ENCODE results near the gene PCDHA12.
"Not testable (repeated sequence)": the region's sequence is repeated elsewhere in the genome, so short reads cannot be mapped to it uniquely, and the experiment has no call there.

PCDHA12 gene

GRCh38 chr5:140857177-140857986 lies 17.7 kb upstream of the PCDHA12 start:
- no peak for DNase-seq (ENCODE audit: low read depth in 3 of 3)

DNA sequence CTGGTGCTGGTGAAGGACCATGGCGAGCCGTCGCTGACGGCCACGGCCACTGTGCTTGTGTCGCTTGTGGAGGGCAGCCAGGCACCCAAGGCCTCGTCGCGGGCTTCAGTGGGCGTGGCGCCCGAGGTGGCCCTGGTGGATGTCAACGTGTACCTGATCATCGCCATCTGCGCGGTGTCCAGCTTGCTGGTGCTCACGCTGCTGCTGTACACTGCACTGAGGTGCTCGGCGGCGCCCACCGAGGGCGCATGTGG lies 17.2 kb upstream of the PCDHA12 start:
- no peak for DNase-seq (ENCODE audit: low read depth in 3 of 3)

DNA sequence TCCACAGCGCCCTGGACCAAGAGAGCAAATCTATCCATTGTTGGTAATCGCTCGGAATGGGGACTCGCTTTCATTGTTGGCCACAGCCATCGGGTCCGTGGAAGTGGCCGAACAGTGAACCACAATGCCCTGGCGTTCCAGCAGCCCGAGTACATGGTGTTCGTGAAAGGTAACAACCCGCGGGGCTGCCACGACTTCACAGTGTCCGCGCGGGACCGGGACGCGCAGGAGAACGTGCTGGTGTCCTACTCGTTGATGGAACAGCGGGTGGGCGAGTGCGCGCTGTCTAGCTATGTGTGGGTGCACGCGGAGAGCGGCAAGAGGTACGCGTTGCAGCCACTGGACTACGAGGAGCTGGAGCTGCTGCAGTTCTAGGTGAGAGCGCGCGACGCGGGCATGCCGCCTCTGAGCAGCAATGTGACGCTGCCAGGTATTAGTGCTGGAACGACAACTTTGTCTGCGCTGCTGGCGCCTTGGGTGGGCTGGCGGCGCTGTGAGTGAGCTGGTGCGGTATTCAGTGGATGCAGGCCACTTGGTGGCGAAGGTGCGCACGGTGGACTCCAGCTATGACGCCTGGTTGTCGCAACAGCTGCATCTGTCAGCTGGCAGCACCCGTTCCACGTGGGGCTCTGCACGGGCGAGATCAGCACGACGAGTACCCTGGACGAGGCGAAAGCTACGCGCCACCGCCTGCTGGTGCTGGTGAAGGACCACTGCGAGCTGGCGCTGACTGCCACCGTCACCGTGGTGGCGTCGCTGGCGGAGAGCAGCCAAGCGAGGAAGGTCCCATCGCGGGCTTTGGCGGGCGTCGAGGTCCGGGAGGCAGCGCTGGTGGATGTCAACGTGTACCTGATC lies 12.4 kb upstream of the PCDHA12 start:
- no peak for DNase-seq (ENCODE audit: low read depth in 3 of 3)

- no peak for DNase-seq (ENCODE audit: low read depth in 3 of 3)
Measured at GRCh38 chr5:140868721-140869554, 6.2 kb upstream of the PCDHA12 start, which contains the start of gene PCDHA11. Gene PCDHA11 (plus strand): TSS chr5:140868957. CDS start chr5:140869104, 147 bp downstream.

DNA sequence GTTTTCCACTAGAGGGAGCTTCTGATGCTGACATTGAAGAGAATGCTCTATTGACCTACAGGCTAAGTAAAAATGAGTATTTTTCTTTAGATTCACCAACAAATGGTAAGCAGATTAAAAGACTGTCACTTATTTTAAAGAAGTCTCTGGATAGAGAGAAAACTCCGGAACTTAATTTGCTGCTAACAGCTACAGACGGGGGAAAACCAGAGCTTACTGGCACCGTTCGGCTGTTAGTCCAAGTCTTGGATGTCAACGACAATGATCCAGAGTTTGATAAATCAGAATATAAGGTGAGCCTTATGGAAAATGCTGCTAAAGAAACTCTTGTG lies 5.6 kb upstream of the PCDHA12 start:
- DNase-seq (ENCODE audit: low read depth in 3 of 3): no peak

- DNase-seq (ENCODE audit: low read depth in 3 of 3): no peak
Measured at GRCh38 chr5:140870221-140871201, 4.6 kb upstream of the PCDHA12 start.

DNA sequence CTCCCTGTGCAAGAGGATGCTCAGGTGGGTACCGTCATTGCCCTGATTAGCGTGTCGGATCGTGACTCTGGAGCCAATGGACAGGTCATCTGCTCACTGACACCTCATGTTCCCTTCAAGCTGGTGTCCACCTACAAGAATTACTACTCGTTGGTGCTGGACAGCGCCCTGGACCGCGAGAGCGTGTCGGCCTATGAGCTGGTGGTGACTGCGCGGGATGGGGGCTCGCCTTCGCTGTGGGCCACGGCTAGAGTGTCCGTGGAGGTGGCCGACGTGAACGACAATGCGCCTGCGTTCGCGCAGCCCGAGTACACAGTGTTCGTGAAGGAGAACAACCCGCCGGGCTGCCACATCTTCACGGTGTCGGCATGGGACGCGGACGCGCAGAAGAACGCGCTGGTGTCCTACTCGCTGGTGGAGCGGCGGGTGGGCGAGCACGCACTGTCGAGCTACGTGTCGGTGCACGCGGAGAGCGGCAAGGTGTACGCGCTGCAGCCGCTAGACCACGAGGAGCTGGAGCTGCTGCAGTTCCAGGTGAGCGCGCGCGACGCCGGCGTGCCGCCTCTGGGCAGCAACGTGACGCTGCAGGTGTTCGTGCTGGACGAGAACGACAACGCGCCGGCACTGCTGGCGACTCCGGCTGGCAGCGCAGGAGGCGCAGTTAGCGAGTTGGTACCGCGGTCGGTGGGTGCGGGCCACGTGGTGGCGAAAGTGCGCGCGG lies 1.6 kb downstream of the PCDHA12 start:
- DNase-seq (ENCODE audit: low read depth in 3 of 3): not testable (repeated sequence)

GRCh38 chr5:140877262-140877581 lies 2.1 kb downstream of the PCDHA12 start:
- no peak for DNase-seq (ENCODE audit: low read depth in 3 of 3)

- no peak for DNase-seq (ENCODE audit: low read depth in 3 of 3)
Measured at GRCh38 chr5:140881889-140882590, 6.9 kb downstream of the PCDHA12 start, which contains the start of gene PCDHA13. Gene PCDHA13 (plus strand): TSS chr5:140882124. CDS start chr5:140882269, 145 bp downstream.

DNA sequence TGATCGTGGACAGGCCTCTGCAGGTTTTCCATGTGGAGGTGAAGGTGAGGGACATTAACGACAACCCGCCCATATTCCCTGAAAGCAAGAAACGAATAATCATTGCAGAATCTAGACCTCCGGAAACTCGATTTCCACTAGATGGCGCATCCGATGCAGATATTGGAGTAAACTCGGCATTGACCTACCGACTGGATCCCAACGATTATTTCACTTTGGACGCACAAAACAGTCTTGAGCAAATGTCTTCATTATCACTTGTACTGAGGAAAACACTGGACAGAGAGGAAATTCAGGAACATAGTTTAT lies 7.4 kb downstream of the PCDHA12 start:
- no peak for DNase-seq (ENCODE audit: low read depth in 3 of 3)

DNA sequence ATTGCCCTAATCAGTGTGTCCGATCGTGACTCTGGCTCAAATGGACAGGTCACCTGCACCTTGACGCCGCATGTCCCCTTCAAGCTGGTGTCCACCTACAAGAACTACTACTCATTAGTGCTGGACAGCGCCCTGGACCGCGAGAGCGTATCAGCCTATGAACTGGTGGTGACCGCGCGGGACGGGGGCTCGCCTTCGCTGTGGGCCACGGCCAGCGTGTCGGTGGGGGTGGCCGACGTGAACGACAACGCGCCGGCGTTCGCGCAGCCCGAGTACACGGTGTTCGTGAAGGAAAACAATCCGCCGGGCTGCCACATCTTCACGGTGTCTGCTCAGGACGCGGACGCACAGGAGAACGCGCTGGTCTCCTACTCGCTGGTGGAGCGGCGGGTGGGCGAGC lies 8.3 kb downstream of the PCDHA12 start:
- DNase-seq (ENCODE audit: low read depth in 3 of 3): no peak

DNA sequence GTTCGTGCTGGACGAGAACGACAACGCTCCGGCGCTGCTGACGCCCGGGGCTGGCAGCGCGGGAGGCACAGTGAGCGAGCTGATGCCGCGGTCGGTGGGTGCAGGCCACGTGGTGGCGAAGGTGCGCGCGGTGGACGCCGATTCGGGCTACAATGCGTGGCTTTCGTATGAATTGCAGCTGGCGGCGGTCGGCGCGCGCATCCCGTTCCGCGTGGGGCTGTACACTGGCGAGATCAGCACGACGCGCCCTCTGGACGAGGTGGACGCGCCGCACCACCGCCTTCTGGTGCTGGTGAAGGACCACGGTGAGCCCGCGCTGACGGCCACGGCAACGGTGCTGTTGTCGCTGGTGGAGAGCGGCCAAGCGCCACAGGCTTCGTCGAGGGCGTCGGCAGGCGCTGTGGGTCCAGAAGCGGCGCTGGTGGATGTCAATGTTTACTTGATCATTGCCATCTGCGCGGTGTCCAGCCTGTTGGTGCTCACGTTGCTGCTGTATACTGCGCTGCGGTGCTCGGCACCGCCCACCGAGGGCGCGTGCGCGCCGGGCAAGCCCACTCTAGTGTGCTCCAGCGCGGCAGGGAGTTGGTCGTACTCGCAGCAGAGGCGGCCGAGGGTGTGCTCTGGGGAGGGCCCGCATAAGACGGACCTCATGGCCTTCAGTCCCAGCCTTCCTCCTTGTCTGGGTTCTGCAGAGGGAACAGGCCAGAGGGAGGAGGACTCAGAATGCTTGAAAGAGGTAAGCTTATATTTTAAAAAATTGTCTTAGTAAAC lies 9.0 kb downstream of the PCDHA12 start:
- no peak for DNase-seq (ENCODE audit: low read depth in 3 of 3)

DNA sequence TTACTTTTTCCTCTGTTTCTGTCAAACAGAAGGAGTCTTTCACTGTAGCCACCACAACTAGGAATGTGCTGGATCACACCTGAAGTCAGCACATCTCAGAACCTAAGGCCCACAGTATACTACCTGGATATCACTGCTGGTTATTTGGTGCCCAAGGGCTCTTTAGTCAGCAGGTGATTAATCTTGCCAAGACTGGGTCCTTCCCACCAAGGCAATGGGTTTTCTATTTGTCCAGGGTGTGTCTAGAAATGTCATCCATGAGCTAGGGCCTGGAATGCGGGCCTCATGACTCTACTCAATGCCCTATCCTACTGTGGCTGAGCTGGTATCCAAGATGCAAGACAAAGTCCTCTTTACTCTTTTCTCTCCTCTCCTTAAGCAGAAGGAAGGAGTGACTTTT lies 41.2 kb downstream of the PCDHA12 start:
- DNase-seq (ENCODE audit: low read depth in 3 of 3): no peak

- DNase-seq (ENCODE audit: low read depth in 3 of 3): no peak
Measured at GRCh38 chr5:140923601-140924000, 48.5 kb downstream of the PCDHA12 start.

DNA sequence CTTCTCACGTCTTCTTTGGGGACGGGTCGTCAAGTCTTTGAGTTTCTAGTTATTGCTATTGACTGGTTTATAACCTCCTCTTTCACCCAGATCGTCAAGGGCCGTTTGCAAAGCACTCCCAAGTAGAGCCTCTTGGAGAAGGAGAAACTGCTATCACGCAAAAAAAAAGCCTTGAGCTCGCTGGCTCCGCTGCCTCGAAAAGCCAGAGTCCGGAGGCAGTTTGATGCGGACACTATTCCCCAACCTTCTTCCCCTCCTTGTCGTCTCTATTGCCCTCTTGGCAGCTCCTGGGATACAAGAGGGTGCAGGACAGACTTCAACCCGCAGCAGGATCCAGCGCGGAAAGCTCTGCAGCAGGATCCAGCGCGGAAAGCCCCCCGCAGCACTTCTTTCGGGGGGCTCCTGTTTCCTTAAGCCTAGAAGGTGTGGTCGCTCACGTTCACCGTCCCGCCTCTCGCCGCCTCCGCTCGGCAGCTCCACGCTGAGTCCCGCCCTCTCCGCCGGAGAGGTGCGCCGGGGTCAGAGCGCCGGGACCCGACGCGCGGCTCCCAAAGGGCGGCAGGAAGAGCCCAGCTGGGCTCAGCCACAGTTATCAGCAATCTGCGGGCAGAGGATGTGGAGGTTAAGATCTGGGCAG lies 50.8 kb downstream of the PCDHA12 start, which contains the start of gene PCDHAC1:
Gene PCDHAC1 (plus strand): TSS at position 494 of the 637 bp plus-strand sequence. CDS start 594 bp downstream, outside the sequence.
- DNase-seq (ENCODE audit: low read depth in 3 of 3): no peak

- peak in 2 of 3 experiments; percentile 1 to 43 for DNase-seq (ENCODE audit: low read depth in 3 of 3)
Measured at GRCh38 chr5:140926443-140927227, 51.5 kb downstream of the PCDHA12 start.

GRCh38 chr5:140927228-140927573 lies 52.1 kb downstream of the PCDHA12 start:
- no peak for DNase-seq (ENCODE audit: low read depth in 3 of 3)

All from stimulated activated CD4-positive, alpha-beta T cell treated with anti-CD3 and anti-CD28 coated beads, TNF-alpha, amount 100 ng/mL, for 24 hours (primary cell).